ENCODE measurements around the gene PPP6R3.

Gene PPP6R3

DNA sequence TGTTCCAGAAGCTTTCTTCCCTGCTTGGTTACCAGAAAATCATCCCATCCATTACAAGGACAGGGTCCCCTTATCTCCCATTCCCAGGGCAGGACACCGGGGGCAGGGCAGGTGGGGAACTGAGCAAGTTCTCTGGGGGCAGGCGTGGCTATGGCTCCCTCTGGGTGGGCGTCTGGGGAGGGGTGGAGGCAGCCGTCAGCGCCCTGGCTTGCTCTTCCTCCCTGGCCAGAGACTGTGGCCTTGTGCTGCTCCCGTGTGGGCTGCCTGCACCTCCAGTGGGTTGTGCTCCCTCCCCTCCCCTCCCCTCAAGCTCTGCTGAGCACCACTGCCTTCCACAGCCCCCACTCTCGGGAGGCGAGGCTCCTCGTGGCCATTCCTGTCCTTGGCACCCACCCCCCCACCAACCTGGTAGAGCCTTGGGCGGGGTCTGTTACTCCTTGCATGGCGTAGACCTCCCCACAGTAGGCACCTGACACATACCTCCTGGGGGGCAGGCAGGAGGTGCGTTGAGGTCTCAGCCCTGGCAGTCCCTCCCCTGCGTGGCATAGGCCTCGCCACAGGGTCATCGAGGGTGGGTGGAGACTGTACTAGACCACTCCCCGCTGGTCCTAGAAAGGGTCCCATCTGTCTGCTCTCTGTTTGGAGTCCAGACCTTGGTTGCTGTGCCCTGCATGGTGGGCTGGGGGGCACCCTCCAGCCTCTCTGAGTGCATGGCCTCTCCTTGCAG, 24.2 kb upstream of the PPP6R3 start:
- Histone ChIP-seq H3K9me3 (ENCODE audit: low read length) (no peaks in the 10 kb centered on the region), H3K36me3 (ENCODE audit: insufficient read depth, low read length) (no peaks in the 10 kb centered on the region), H3K4me3 (ENCODE audit: low read depth, low read length, poor library complexity, severe bottlenecking) (no peak overlapping the region), H3F3A (ENCODE audit: insufficient read depth, low read length) (no peaks in the 10 kb centered on the region), H2AFZ (ENCODE audit: low read length) (no peak overlapping the region), H3K9me2 (ENCODE audit: low read depth, low read length) (no peaks in the 10 kb centered on the region), H3K4me1 (ENCODE audit: insufficient read depth, low read length, severe bottlenecking) (peaks cover 7% of the 10 kb centered on the region), H3K79me2 (ENCODE audit: insufficient read depth, low read length) (no peaks in the 10 kb centered on the region), H4K20me1 (ENCODE audit: insufficient read depth, low read length) (no peaks in the 10 kb centered on the region), H3K9ac (ENCODE audit: low read length) (no peak overlapping the region), H3K4me2 (ENCODE audit: low read length) (no peak overlapping the region), H3K27ac (ENCODE audit: low read depth, low read length, poor library complexity, severe bottlenecking) (no peak overlapping the region), H3K27me3 (ENCODE audit: insufficient read depth, low read length) (peaks cover 6% of the 10 kb centered on the region; the same call in 1 of the 2 replicates)
- TF ChIP-seq CTCF (IDR thresholded peaks at IDR 0.05; ENCODE audit: low read length), result no peak
- TF ChIP-seq EZH2 (IDR thresholded peaks at IDR 0.05; ENCODE audit: borderline replicate concordance, low read length), result no peak

- no peak overlapping the region for H3K9ac ChIP-seq (ENCODE audit: low read length)
These were observed 23.3 kb upstream of the PPP6R3 start for GRCh38 chr11:68436985-68437926.

More at GRCh38 chr11:68436985-68437926, 23.3 kb upstream of the PPP6R3 start:
- Histone ChIP-seq H3K9me2 (ENCODE audit: low read depth, low read length) (no peaks in the 10 kb centered on the region), H3K4me2 (ENCODE audit: low read length) (no peak overlapping the region), H3K27ac (ENCODE audit: low read depth, low read length, poor library complexity, severe bottlenecking) (no peak overlapping the region), H3F3A (ENCODE audit: insufficient read depth, low read length) (no peaks in the 10 kb centered on the region), H2AFZ (ENCODE audit: low read length) (no peak overlapping the region), H3K4me1 (ENCODE audit: insufficient read depth, low read length, severe bottlenecking) (peaks cover 15% of the 10 kb centered on the region), H3K4me3 (ENCODE audit: low read depth, low read length, poor library complexity, severe bottlenecking) (no peak overlapping the region), H4K20me1 (ENCODE audit: insufficient read depth, low read length) (no peaks in the 10 kb centered on the region), H3K9me3 (ENCODE audit: low read length) (no peaks in the 10 kb centered on the region), H3K79me2 (ENCODE audit: insufficient read depth, low read length) (no peaks in the 10 kb centered on the region), H3K27me3 (ENCODE audit: insufficient read depth, low read length) (peaks cover 6% of the 10 kb centered on the region; the same call in 1 of the 2 replicates), H3K36me3 (ENCODE audit: insufficient read depth, low read length) (no peaks in the 10 kb centered on the region)
- TF ChIP-seq CTCF (IDR thresholded peaks at IDR 0.05; ENCODE audit: low read length) (no peak), EZH2 (IDR thresholded peaks at IDR 0.05; ENCODE audit: borderline replicate concordance, low read length) (no peak)

Data from OCI-LY1 (cell line).